ENCODE results near the gene KCNQ1. TPM values are rescaled to one million over a fixed set of nuclear protein-coding genes. Genes with fewer than 3 reads are reported as not detected.

KCNQ1 gene
- total and polyA plus RNA-seq, 2 of the 13 experiments (the other 11 are each of a cell fraction or from before 2014, with no cell fraction given), result 0.02 to 0.08 TPM

DNA sequence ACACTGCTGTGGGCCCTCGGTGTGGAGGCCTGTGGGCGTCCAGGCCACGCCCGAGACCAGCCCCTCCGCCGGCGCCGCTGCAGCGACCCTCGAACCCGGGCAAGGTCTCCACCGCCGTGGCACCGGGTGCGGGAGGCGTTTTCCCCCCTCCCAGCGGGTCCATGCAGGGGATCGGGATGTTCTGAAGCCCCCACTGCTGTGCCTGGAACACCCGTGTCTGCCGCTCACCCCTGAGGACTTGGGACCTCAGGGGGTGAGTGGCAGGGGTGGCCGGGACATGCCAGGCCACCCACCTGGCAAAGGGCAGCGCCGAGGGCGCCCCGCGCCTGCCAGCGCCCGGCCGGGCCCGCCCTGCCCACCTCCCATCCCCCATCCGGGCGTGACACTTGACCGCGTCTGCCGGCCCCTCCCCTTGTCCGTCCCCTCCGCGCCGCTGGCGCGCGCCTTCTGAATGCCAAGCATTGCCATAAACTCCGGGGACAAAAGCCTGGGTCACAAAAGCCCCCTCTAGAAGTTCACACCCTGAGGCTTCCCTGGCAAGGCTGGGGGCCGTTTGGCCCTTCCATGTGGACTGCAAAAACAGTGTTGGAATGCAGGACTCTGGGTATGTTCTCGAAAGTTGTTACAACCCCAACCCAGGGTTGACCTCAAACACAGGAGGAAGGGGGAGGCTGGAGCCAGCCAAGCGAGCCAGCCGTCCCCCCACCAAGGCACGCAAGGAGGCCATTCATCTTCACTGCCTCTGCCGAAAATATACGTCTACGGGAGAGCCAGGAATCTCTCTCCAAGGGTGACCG is 255.8 kb downstream of the KCNQ1 start (continued):
- TF ChIP-seq CHCHD3 (CRISPR knock-in tag; IDR thresholded peaks at IDR 0.05) (peak; percentile 7; the same call in 1 of the 2 replicates), ARID2 (CRISPR knock-in tag; IDR thresholded peaks at IDR 0.05; ENCODE audit: borderline replicate concordance) (no peak), GPN1 (CRISPR knock-in tag; IDR thresholded peaks at IDR 0.05; ENCODE audit: borderline replicate concordance) (0 out of 2 replicates have a peak, but pooled peaks have one; percentile 55), ZSCAN12 (CRISPR knock-in tag; IDR thresholded peaks at IDR 0.05) (no peak), NR2F6 (IDR thresholded peaks at IDR 0.05) (peak; percentile 35; the same call in 1 of the 2 replicates), NR2F6 (CRISPR knock-in tag; IDR thresholded peaks at IDR 0.05) (0 out of 2 replicates have a peak, but pooled peaks have one; percentile 16), ZNF383 (CRISPR knock-in tag; IDR thresholded peaks at IDR 0.05; ENCODE audit: borderline replicate concordance) (no peak), ZNF710 (CRISPR knock-in tag; IDR thresholded peaks at IDR 0.05; ENCODE audit: borderline replicate concordance) (0 out of 2 replicates have a peak, but pooled peaks have one; percentile 11), KLF6 (CRISPR knock-in tag; IDR thresholded peaks at IDR 0.05) (no peak), ZFX (CRISPR knock-in tag; IDR thresholded peaks at IDR 0.05; ENCODE audit: low read depth) (no peak; the same call in none of the 2 replicates), BCL3 (CRISPR knock-in tag; IDR thresholded peaks at IDR 0.05) (no peak), ZMAT3 (CRISPR knock-in tag; conservative IDR thresholded peaks at IDR 0.05) (0 out of 2 replicates have a peak, but pooled peaks have one; percentile 12), ZKSCAN8 (CRISPR knock-in tag; IDR thresholded peaks at IDR 0.05; ENCODE audit: borderline replicate concordance) (no peak), ZNF468 (CRISPR knock-in tag; IDR thresholded peaks at IDR 0.05) (0 out of 2 replicates have a peak, but pooled peaks have one; percentile 64), ZFY (CRISPR knock-in tag; IDR thresholded peaks at IDR 0.05) (peak; percentile 30; the same call in 1 of the 2 replicates), ZNF576 (CRISPR knock-in tag; IDR thresholded peaks at IDR 0.05) (0 out of 2 replicates have a peak, but pooled peaks have one; percentile 11)
- TF ChIP-seq, protein P1, sequence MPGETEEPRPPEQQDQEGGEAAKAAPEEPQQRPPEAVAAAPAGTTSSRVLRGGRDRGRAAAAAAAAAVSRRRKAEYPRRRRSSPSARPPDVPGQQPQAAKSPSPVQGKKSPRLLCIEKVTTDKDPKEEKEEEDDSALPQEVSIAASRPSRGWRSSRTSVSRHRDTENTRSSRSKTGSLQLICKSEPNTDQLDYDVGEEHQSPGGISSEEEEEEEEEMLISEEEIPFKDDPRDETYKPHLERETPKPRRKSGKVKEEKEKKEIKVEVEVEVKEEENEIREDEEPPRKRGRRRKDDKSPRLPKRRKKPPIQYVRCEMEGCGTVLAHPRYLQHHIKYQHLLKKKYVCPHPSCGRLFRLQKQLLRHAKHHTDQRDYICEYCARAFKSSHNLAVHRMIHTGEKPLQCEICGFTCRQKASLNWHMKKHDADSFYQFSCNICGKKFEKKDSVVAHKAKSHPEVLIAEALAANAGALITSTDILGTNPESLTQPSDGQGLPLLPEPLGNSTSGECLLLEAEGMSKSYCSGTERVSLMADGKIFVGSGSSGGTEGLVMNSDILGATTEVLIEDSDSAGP (CRISPR knock-in tag; IDR thresholded peaks at IDR 0.05; ENCODE audit: borderline replicate concordance), result no peak; the same call in 1 of the 2 replicates
- TF ChIP-seq, protein P2, sequence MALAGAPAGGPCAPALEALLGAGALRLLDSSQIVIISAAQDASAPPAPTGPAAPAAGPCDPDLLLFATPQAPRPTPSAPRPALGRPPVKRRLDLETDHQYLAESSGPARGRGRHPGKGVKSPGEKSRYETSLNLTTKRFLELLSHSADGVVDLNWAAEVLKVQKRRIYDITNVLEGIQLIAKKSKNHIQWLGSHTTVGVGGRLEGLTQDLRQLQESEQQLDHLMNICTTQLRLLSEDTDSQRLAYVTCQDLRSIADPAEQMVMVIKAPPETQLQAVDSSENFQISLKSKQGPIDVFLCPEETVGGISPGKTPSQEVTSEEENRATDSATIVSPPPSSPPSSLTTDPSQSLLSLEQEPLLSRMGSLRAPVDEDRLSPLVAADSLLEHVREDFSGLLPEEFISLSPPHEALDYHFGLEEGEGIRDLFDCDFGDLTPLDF (CRISPR knock-in tag; IDR thresholded peaks at IDR 0.05), result peak; percentile 20; the same call in 1 of the 2 replicates

All from HepG2 (cell line).